Pulmonary artery endothelial cell (primary cell): ENCODE results near the gene CDHR3. TPM values are rescaled to one million over a fixed set of nuclear protein-coding genes. Genes with fewer than 3 reads are reported as not detected.

ENCODE experiments used
- DNase-seq: peaks from one replicate; pipeline ENCODE4 v3.0.0-alpha.2; 2011; ENCODE audit warnings: low read depth, low spot score
- total RNA-seq: library from RNA; depleted of rRNA; stranded (reverse); fragments of >200 nt; gene quantifications from 2 replicates; pipeline ENCODE4 v1.2.3, GENCODE V29; 2014

CDHR3 gene
- total RNA-seq, 1 donor from 2014 or later, result 1.4 TPM

DNA sequence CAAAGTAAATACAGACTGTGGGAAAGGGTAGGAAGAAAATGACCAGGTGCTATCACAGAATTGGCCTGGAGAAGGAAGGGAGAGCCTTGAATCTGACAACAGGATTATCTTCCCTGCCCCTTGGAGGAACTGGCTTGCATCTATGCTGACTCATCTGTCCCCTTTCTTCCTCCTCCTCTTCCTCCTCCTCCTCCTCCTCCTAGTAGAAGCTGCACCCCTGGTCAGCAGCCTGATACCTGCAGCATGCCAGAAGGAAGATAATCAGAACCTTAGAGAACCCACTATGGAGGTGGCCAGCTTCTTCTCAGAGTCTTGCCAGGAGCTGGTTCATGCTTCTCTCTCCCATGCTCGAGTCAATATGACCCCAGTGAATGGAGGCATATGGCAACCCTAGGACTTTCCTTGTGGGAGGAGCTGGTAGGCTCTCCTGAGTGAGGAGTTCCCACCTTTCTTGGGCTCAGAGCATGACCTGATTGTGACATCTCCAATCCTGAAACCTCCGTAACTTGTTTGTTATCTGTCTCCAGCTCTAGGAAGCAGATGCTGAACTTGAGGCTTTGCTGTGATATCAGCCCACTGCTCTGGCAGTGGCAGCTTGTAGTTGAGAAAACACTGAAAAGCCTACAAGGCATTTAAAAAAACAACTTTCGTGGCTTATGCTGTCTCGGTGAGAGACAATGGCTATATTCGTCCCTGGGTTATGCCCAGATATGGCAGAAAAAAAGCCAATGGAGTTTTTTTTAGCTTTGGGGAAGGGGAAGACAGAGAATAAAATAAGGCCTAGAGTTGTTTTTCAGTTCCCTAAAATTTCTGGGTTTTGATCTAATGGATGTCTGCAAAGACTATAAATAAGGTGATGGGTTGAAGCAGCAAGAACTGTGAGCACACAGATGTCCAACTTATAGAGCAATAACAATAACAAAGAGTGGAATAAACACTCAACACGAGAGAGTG, 60.6 kb downstream of the CDHR3 start:
- no peak for DNase-seq

DNA sequence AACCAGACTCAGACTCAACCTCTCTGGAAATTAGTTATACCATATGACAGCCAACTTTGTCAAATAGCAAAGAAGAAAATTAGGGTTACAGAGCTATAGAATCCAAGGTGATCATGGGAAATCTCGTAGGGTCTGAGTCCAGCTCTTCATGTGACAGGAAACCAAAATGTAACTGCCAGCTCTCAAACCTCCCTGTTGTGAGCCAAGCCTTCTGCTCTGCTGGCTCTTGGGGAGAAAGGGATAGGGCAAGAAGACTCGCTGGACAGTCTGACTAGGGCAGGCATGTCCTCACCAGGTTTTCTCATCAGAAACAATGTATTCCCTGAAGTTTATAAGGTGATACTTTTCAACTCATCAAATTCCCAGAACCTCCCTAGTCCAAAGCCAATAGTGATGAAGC, 63.0 kb downstream of the CDHR3 start:
- DNase-seq, result no peak

DNA sequence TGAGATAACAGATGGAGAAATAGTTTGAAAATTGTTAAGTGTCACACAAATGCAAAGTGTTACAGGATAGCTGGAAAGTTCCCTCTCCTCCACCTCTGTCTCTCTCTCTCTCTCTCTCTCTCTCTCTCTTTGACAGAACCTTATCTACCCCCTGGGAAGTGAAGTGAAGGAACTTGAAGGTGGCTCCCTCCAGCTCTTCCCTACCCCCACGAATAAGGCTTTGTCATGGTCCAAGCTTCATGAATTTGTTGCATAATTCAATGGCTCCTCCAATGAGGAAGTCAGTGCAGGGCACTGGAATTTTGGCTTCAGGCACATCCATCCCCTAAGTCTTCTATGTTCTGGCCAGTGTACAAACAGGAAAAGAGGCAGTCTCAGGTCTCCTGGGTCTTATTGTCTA, 66.4 kb downstream of the CDHR3 start:
- no peak for DNase-seq

DNA sequence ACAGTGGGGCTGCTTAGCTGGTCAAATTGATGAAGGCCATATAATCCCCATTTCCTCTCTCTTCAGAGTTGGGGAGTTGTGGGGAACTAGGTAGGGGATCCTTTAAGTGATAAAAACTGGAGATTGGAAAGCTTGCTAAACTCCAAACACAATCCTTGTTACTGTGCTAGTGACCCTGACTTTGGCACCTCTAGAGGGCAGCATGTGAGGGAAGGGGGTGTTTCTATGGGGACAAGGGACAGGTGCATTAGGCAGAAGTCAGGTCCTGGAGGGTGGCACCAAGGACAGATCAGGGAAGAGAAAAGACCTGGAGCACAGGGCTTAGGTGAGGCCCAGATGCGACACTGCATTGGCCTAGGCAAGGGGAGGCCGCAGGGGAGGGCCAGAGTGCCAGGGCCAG, 66.9 kb downstream of the CDHR3 start:
- no peak for DNase-seq

DNA sequence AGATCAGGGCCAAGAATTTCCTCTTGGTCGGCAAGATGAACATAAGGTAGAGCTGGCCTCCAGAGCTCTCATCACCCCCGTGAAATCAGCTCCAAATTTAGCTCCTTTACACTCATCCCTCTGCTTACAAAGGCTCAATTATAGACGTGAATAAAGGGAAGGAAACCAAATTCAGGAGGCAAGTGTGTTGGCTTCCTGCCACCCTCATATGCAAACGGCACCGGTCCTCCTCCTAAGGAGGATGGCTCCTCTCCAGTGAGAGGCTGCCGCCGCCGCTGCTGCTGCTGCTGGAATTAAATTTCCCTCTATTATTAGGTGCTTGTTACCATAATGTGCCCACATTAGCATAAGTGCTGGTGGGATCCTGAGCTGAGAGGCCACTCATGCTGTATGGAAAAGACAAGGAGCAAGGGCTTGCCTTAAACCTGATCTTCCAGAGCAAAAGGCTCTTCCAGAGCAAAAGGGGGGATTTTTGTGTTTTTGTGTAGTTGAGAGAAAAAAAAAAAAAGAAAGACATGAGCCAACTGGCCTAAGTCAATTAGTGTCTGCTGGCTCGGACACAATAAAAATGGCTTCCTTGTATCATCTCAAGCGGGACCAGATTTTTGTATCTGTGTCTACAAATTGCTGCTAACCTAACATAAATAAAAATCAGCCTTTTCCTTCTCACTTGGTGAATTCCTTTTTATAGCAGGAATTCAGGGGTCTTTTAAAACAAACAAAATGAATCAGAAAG, 68.4 kb downstream of the CDHR3 start:
- DNase-seq, result no peak

GRCh38 chr7:106032295-106032694, 69.2 kb downstream of the CDHR3 start:
- DNase-seq, result no peak

DNA sequence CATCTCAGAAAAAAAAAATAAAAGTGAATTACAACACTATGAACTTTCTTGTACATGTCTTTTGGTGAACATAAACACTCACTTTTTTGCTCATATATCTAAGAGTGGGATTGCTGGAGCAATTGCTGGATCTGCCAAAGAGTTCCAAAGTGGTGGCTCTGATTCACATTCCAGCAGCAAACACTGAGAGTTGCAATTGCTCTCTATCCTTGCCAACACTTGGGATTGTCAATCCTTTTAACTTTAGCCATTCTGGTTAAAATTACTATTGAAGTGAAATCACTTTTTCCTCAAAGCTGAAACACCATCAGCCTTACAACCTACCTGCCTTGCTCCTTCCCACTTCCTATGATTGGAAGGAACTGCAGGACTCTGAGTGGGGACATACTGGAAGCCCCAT, 70.7 kb downstream of the CDHR3 start:
- no peak for DNase-seq

DNA sequence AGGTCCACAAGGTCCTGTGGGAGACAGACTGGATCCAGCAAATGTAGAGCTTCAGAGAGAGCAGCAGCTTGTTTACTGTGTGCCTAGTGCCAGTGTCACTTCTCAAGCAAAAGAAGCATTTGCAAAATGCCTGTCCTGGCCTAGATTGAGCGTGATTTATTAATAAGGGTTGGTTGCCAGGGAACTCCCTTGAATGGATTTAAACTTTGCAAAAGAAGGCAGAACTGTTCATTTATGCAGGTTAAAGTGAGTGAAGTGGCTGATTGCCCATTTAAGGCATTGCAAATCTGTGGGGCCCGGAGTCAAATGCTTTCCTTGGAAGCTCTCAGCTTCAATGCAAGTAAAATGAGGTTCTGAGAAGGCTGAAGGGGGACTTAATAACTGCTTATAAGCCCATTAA, 71.3 kb downstream of the CDHR3 start:
- no peak for DNase-seq

- no peak for DNase-seq
These were observed 72.5 kb downstream of the CDHR3 start for GRCh38 chr7:106035568-106035967.

DNA sequence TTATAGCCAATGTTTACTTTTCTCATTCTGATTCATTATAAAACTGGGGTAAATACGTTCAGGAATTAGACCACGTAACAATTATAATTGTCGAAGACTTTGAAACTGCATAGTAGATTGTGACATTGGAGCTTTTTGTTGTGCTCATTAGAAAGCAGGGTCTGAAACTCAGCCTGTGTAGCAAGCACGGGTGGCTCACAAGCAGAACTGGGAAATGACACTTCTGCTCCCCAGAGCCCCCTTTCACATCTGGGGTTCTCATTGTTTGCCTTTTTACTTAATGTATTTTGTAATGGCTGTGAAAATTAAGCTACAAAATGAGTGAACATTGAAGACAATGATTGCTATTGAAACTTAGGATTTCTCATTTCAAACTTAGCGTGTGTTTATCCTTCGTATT, 72.9 kb downstream of the CDHR3 start:
- no peak for DNase-seq

DNA sequence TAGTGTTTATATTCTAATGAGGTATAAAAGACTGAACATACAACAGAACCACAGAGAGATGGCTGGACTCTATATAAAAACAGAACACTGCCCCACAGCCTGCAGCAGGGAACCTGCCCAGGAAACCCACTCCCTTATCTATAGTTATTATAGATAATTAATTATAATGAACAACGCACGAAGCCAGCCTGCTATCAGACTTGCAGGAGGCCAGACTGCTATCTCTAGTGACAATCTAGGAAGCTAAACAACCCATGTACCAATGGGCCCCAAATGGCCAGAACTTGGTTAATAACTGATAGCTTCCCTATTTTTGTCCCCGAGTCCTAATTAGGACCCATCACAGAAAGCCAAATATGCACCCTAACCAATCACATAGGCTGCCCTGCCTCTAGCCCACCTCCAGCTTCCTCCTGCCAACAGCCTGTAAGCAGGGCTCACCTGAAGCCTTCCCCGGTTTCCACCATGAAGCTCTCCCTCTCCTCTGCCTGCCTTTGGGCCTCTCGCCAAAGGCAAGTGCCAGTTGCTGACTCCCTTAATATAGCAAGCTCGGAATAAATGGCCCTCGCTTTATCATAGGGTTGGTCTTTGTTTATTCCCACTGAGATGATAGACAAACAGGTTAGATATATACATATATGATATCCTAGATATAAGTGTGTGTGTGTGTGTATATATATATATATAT, 74.6 kb downstream of the CDHR3 start:
- DNase-seq, result no peak

DNA sequence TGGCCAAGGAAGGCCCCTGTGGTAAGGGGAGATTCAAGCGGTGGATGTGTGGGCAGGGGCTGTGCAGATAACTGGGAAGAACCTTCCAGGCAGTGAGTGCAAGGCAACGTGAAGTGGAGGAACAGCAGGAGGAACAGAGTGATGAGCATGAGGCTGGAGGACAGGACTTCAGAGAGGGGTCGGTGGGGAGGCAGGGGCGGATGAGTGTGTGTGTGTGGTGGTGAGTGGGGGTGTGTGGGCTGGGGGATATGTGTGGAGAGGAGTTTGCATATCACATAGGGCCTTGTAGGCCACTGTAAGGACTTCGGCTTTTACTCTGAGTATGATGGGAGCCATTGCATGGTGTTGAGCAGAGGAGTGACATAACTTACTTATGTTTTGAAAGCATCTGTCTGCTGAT, 75.2 kb downstream of the CDHR3 start:
- no peak for DNase-seq

DNA sequence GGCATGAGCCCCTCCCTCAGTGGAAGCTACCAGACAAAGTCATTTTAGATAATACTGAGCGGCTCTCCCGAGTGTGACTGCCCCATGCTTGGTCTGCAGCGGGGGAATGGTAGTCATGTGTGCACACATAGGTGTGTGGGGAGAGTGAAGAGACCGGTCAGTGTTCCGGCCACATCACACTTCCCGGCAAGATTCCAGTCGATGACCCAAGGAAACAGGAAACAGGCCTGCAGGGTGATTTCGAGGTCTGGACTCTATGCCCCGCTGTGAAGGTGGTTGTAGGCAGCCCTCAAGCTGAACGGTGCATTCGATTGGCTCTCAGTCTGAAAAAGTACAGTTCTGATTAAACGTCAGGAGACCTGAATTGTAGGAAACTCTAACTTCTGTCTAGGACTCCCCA, 75.9 kb downstream of the CDHR3 start:
- DNase-seq, result no peak

GRCh38 chr7:106039486-106040060, 76.5 kb downstream of the CDHR3 start:
- no peak for DNase-seq

GRCh38 chr7:106041140-106041717, 78.2 kb downstream of the CDHR3 start:
- no peak for DNase-seq

- DNase-seq, result no peak
These were observed 79.1 kb downstream of the CDHR3 start for GRCh38 chr7:106042196-106042611.

DNA sequence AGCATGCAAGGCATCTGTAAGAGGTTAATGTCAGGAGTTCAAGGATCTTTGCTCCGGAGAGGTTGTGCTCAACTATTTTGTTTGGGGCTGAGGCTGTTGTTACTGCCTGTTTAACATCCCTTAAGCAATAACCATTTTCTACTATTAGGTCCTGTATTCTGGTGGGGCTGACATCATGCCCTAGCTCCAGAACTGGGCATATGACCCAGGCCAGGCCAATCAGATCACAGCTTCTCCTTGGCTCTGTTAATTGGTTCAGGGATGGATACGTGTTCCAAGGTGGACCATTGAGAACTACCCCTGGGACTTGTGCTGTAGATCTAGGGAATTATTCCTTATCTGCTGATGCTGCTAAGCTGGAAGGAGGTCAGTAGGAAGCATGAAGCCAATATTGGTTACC, 82.1 kb downstream of the CDHR3 start:
- DNase-seq, result no peak

DNA sequence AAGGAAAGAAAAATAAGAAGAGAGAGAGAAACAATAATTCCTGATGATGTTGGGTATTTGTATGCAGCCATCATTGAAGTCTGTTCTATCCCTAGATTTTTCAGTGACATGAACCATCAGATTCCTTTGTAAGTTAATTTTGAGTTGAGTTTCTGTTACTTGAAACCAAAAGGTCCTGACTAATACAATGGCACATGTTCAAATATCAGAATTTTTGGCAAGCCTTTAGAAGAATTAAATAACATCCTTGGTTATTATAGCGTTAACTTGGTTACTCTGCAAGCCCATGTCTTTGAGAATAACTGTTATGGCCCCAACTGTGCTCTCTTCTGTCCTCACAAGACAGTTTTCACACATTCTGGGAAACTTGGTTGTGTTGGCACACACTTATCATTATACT, 82.5 kb downstream of the CDHR3 start:
- DNase-seq, result no peak

- DNase-seq, result no peak
These were observed 84.1 kb downstream of the CDHR3 start for GRCh38 chr7:106047184-106047583.

DNA sequence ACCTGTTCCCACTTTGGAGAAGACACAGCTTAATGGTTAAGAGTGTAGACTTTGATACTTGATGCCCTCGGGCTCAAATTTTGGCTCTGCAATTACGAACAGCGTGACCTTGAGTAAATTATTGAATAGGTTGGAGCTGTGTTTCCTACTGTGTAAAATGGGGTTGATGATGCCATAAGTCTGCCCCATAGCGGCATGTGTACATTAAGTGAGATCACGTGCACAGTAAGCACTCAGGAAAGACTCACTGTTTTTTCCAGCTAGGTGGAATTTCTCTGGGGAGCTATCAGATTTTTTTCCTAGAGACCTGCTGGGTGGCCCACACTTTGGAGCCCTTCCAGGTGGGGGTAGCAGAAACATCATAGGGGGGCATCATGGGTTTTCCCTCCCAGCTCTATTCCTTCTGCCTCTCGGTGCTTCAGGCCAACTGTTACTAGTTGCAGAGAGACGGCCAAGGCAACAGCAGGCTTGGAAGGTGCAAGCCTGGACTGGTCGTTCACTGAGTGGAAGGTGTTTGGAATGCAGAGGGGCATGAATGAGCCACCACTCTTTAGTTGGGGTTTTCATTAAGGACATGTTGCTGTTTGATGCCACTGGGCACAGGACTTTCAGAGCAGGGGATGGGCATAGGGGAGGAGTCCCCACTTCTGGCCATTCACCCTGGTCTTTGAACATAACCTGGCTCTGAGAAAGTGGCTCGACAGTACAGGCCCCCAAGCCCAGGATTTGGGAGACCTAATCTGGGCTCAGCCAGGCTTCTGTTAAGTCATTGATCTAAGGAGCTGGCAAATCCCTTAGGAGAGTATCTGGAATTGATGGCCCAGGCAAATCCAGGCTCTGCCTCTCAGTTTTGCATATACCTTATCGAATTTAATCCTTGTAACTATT, 85.0 kb downstream of the CDHR3 start:
- DNase-seq, result no peak

- DNase-seq, result no peak
These were observed 85.6 kb downstream of the CDHR3 start for GRCh38 chr7:106048706-106049020.
